Measurements from ENCODE around the gene KCNJ2.

DNA sequence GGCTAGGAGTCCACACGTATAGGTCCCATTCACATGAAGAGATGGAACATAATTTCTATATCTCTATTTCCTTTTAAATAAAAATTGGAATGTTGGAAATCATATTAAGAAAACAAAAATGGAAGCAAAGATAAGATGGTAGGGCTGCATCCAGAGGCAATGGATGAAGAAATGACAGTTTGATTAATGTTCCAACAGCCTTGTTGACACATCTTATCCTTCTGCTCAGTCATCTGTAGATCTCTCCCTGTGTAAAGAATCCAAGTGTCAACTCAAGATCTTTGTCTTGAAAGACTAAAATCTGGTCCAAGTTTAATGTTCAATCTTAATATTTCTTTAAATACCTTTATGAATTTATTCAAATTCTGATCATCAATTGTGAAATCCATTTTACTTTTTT lies 7.8 kb upstream of the KCNJ2 start:
- TF ChIP-seq, protein P1, sequence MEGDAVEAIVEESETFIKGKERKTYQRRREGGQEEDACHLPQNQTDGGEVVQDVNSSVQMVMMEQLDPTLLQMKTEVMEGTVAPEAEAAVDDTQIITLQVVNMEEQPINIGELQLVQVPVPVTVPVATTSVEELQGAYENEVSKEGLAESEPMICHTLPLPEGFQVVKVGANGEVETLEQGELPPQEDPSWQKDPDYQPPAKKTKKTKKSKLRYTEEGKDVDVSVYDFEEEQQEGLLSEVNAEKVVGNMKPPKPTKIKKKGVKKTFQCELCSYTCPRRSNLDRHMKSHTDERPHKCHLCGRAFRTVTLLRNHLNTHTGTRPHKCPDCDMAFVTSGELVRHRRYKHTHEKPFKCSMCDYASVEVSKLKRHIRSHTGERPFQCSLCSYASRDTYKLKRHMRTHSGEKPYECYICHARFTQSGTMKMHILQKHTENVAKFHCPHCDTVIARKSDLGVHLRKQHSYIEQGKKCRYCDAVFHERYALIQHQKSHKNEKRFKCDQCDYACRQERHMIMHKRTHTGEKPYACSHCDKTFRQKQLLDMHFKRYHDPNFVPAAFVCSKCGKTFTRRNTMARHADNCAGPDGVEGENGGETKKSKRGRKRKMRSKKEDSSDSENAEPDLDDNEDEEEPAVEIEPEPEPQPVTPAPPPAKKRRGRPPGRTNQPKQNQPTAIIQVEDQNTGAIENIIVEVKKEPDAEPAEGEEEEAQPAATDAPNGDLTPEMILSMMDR (IDR thresholded peaks at IDR 0.05 in 2 of 3, conservative IDR thresholded peaks at IDR 0.05 in 1 of 3; ENCODE audit: control insufficient read depth in 2 of 3, extremely low read depth in 1 of 3, insufficient read depth in 1 of 3, low read depth in 3 of 3, low read length in 3 of 3), result no peak
- TF ChIP-seq ZNF217 (IDR thresholded peaks at IDR 0.05) (no peak), POLR2AphosphoS5 (IDR thresholded peaks at IDR 0.05; ENCODE audit: low read length) (no peak), ZSCAN29 (IDR thresholded peaks at IDR 0.05) (no peak), GABPA (IDR thresholded peaks at IDR 0.05; ENCODE audit: low read depth) (no peak), BRCA1 (IDR thresholded peaks at IDR 0.05; ENCODE audit: low read depth, low read length) (no peak), EZH2 (IDR thresholded peaks at IDR 0.05; ENCODE audit: borderline replicate concordance, control insufficient read depth, low read depth, low read length) (no peak), NFYB (IDR thresholded peaks at IDR 0.05; ENCODE audit: insufficient read depth, low read depth, low read length) (no peak), SREBF2 (IDR thresholded peaks at IDR 0.05; ENCODE audit: low read length) (no peak), CEBPB (IDR thresholded peaks at IDR 0.05; ENCODE audit: borderline replicate concordance in 1 of 2, low read depth in 2 of 2, low read length in 2 of 2) (no peak), EP300 (IDR thresholded peaks at IDR 0.05; ENCODE audit: borderline replicate concordance in 1 of 2, control insufficient read depth in 1 of 2, low read depth in 2 of 2, low read length in 2 of 2) (no peak)
- TF ChIP-seq, protein P2, sequence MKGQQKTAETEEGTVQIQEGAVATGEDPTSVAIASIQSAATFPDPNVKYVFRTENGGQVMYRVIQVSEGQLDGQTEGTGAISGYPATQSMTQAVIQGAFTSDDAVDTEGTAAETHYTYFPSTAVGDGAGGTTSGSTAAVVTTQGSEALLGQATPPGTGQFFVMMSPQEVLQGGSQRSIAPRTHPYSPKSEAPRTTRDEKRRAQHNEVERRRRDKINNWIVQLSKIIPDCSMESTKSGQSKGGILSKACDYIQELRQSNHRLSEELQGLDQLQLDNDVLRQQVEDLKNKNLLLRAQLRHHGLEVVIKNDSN (IDR thresholded peaks at IDR 0.05; ENCODE audit: borderline replicate concordance, extremely low read length, insufficient read depth, low read depth, low read length), result no peak
- TF ChIP-seq, protein P3, sequence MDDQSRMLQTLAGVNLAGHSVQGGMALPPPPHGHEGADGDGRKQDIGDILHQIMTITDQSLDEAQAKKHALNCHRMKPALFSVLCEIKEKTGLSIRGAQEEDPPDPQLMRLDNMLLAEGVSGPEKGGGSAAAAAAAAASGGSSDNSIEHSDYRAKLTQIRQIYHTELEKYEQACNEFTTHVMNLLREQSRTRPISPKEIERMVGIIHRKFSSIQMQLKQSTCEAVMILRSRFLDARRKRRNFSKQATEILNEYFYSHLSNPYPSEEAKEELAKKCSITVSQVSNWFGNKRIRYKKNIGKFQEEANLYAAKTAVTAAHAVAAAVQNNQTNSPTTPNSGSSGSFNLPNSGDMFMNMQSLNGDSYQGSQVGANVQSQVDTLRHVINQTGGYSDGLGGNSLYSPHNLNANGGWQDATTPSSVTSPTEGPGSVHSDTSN (IDR thresholded peaks at IDR 0.05; ENCODE audit: insufficient replicate concordance, low read depth, low read length), result no peak
